Neural progenitor cell (in vitro differentiated cells): ENCODE results near the gene SLC52A3.

Experiments
- EZH2 ChIP-seq: fragments of 200-600 bp; sonication (generic); IDR thresholded peaks from 2 replicates; pipeline ENCODE4 v1.6.1; 2017; ENCODE audit warnings: antibody characterized with exemption, mild to moderate bottlenecking, moderate library complexity
- TF ChIP-seq, protein P1 (sequence below): fragments of 200-600 bp; sonication (generic); IDR thresholded peaks from 2 replicates; pipeline ENCODE4 v1.5.1; 2017; ENCODE audit warnings: antibody characterized with exemption, mild to moderate bottlenecking

DNA sequence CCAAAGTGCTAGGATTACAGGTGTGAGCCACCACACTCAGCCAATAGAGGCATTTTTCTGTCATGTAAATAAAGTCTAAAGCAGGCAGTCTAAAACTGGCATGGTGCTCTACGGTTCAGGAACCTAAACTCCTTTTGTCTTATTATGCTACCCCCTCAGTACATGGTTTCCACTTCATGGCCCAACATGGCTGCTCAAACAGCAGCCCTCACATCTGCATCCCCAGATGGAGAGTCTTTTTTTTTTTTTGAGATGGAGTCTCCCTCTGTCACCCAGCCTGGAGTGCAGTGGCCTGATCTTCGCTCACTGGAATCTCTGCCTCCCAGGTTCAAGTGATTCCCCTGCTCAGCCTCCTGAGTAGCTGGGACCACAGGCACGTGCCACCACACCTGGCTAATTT, 38.3 kb downstream of the SLC52A3 start:
- TF ChIP-seq, protein P1, sequence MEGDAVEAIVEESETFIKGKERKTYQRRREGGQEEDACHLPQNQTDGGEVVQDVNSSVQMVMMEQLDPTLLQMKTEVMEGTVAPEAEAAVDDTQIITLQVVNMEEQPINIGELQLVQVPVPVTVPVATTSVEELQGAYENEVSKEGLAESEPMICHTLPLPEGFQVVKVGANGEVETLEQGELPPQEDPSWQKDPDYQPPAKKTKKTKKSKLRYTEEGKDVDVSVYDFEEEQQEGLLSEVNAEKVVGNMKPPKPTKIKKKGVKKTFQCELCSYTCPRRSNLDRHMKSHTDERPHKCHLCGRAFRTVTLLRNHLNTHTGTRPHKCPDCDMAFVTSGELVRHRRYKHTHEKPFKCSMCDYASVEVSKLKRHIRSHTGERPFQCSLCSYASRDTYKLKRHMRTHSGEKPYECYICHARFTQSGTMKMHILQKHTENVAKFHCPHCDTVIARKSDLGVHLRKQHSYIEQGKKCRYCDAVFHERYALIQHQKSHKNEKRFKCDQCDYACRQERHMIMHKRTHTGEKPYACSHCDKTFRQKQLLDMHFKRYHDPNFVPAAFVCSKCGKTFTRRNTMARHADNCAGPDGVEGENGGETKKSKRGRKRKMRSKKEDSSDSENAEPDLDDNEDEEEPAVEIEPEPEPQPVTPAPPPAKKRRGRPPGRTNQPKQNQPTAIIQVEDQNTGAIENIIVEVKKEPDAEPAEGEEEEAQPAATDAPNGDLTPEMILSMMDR, result no peak
- no peak for TF ChIP-seq EZH2
